HEK293 (cell line): ENCODE data around the gene PTK7.
A peak's percentile ranks its signal among the peaks of the same experiment; 100 is the strongest.

ENCODE experiments used
- CTCF ChIA-PET: fragments of 350-600 bp; formaldehyde crosslinking; extraction: SDS; loops from one replicate; lab custom pipeline; 2021; ENCODE audit warnings: antibody characterized with exemption; lab: Yijun Ruan, JAX
- POLR2A ChIA-PET: fragments of 300-600 bp; formaldehyde crosslinking; extraction: SDS; loops from one replicate; lab custom pipeline; 2020; ENCODE audit warnings: antibody characterized with exemption, inconsistent platforms; lab: Yijun Ruan, JAX
- H3K27ac ChIP-seq: fragments of 200-500 bp; sonication (Bioruptor generic); 2 replicates; pipeline ENCODE4 v1.5.1; 2014; ENCODE audit warnings: low read depth, low read length, control low read depth, inconsistent platforms; ENCODE audit errors: extremely low read depth
- H3K36me3 ChIP-seq, 2 experiments: fragments of 200-500 bp in 1 of 2; sonication (Bioruptor generic) in 1 of 2; 1 replicate in 1 of 2; 2 replicates in 1 of 2; pipeline ENCODE4 v1.5.1; 2014 to 2017; ENCODE audit warnings: inconsistent platforms in 2 of 2, low read length in 2 of 2; ENCODE audit not compliant: control insufficient read depth in 2 of 2, insufficient read depth in 1 of 2
- H3K4me1 ChIP-seq: fragments of 200-500 bp; sonication (Bioruptor generic); 2 replicates; pipeline ENCODE4 v1.5.1; 2014; ENCODE audit warnings: mild to moderate bottlenecking, low read length, inconsistent platforms; ENCODE audit not compliant: control insufficient read depth, insufficient read depth
- H3K4me3 ChIP-seq: 2 replicates; pipeline ENCODE4 v1.5.1; 2011; ENCODE audit warnings: low read depth, mild to moderate bottlenecking, control low read depth, low read length, moderate library complexity
- H3K9me3 ChIP-seq: fragments of 200-500 bp; sonication (Bioruptor generic); 2 replicates; pipeline ENCODE4 v1.5.1; 2014; ENCODE audit warnings: low read depth, low read length, inconsistent platforms; ENCODE audit not compliant: control insufficient read depth, insufficient read depth
- GLIS1 ChIP-seq: fragments of 450-650 bp; formaldehyde crosslinking; IDR thresholded peaks from 2 replicates; pipeline ENCODE4 v1.5.1; 2016; ENCODE audit warnings: missing biosample characterization, missing genetic modification characterization
- RBAK ChIP-seq: fragments of 450-650 bp; formaldehyde crosslinking; IDR thresholded peaks from 2 replicates; pipeline ENCODE4 v1.5.1; 2016; ENCODE audit warnings: missing biosample characterization, missing genetic modification characterization
- ZBTB17 ChIP-seq: fragments of 450-650 bp; formaldehyde crosslinking; IDR thresholded peaks from 2 replicates; pipeline ENCODE4 v1.5.1; 2016; ENCODE audit warnings: missing biosample characterization, missing genetic modification characterization
- ZBTB20 ChIP-seq: fragments of 450-650 bp; formaldehyde crosslinking; IDR thresholded peaks from 2 replicates; pipeline ENCODE4 v1.5.1; 2016; ENCODE audit warnings: missing biosample characterization, missing genetic modification characterization
- ZBTB48 ChIP-seq: fragments of 450-650 bp; formaldehyde crosslinking; IDR thresholded peaks from 2 replicates; pipeline ENCODE4 v1.5.1; 2016; ENCODE audit warnings: missing biosample characterization, missing genetic modification characterization
- ZFP69B ChIP-seq: fragments of 450-650 bp; formaldehyde crosslinking; IDR thresholded peaks from 2 replicates; pipeline ENCODE4 v1.5.1; 2016; ENCODE audit warnings: missing biosample characterization, missing genetic modification characterization
- ZIC2 ChIP-seq: fragments of 450-650 bp; formaldehyde crosslinking; IDR thresholded peaks from 2 replicates; pipeline ENCODE4 v1.5.1; 2016; ENCODE audit warnings: missing biosample characterization, missing genetic modification characterization
- ZNF175 ChIP-seq: fragments of 450-650 bp; formaldehyde crosslinking; IDR thresholded peaks from 2 replicates; pipeline ENCODE4 v1.5.1; 2016; ENCODE audit warnings: missing biosample characterization, missing genetic modification characterization
- ZNF2 ChIP-seq: fragments of 450-650 bp; formaldehyde crosslinking; IDR thresholded peaks from 2 replicates; pipeline ENCODE4 v1.5.1; 2016; ENCODE audit warnings: missing biosample characterization, missing genetic modification characterization
- ZNF221 ChIP-seq: fragments of 450-650 bp; formaldehyde crosslinking; IDR thresholded peaks from 2 replicates; pipeline ENCODE4 v1.5.1; 2017; ENCODE audit warnings: missing biosample characterization, missing genetic modification characterization, borderline replicate concordance
- ZNF223 ChIP-seq: fragments of 450-650 bp; formaldehyde crosslinking; IDR thresholded peaks from 2 replicates; pipeline ENCODE4 v1.5.1; 2016; ENCODE audit warnings: missing biosample characterization, missing genetic modification characterization
- ZNF239 ChIP-seq: fragments of 450-650 bp; formaldehyde crosslinking; IDR thresholded peaks from 2 replicates; pipeline ENCODE4 v1.5.1; 2016; ENCODE audit warnings: missing biosample characterization, missing genetic modification characterization
- ZNF350 ChIP-seq: fragments of 450-650 bp; formaldehyde crosslinking; IDR thresholded peaks from 2 replicates; pipeline ENCODE4 v1.5.0; 2017; ENCODE audit warnings: missing biosample characterization, mild to moderate bottlenecking, missing genetic modification characterization
- ZNF391 ChIP-seq: fragments of 450-650 bp; formaldehyde crosslinking; IDR thresholded peaks from 2 replicates; pipeline ENCODE4 v1.5.1; 2016; ENCODE audit warnings: low read depth, missing biosample characterization, missing genetic modification characterization, borderline replicate concordance
- ZNF473 ChIP-seq: fragments of 450-650 bp; formaldehyde crosslinking; IDR thresholded peaks from 2 replicates; pipeline ENCODE4 v1.5.1; 2017; ENCODE audit warnings: missing biosample characterization, missing genetic modification characterization
- ZNF48 ChIP-seq: fragments of 450-650 bp; formaldehyde crosslinking; IDR thresholded peaks from 2 replicates; pipeline ENCODE4 v1.5.1; 2016; ENCODE audit warnings: missing biosample characterization, missing genetic modification characterization
- ZNF610 ChIP-seq: fragments of 450-650 bp; formaldehyde crosslinking; IDR thresholded peaks from 2 replicates; pipeline ENCODE4 v1.5.1; 2016; ENCODE audit warnings: missing biosample characterization, missing genetic modification characterization, borderline replicate concordance
- ZNF768 ChIP-seq: fragments of 450-650 bp; formaldehyde crosslinking; IDR thresholded peaks from 2 replicates; pipeline ENCODE4 v1.5.1; 2018; ENCODE audit warnings: missing biosample characterization, mild to moderate bottlenecking, missing genetic modification characterization
- ZNF777 ChIP-seq: fragments of 450-650 bp; formaldehyde crosslinking; IDR thresholded peaks from 2 replicates; pipeline ENCODE4 v1.5.1; 2017; ENCODE audit warnings: missing biosample characterization, missing genetic modification characterization, borderline replicate concordance
- TF ChIP-seq, protein P1 (sequence below): fragments of 450-650 bp; formaldehyde crosslinking; IDR thresholded peaks from 2 replicates; pipeline ENCODE4 v1.5.1; 2017; ENCODE audit warnings: missing biosample characterization, missing genetic modification characterization
- TF ChIP-seq, protein P2 (sequence below): fragments of 450-650 bp; formaldehyde crosslinking; IDR thresholded peaks from 2 replicates; pipeline ENCODE4 v1.5.1; 2016; ENCODE audit warnings: missing biosample characterization, missing genetic modification characterization
- TF ChIP-seq, protein P3 (sequence below): fragments of 450-650 bp; formaldehyde crosslinking; IDR thresholded peaks from 2 replicates; pipeline ENCODE4 v1.5.1; 2017; ENCODE audit warnings: missing biosample characterization, missing genetic modification characterization
- TF ChIP-seq, protein P4 (sequence below): fragments of 450-650 bp; formaldehyde crosslinking; IDR thresholded peaks from 2 replicates; pipeline ENCODE4 v1.5.1; 2017; ENCODE audit warnings: missing biosample characterization, missing genetic modification characterization
- TF ChIP-seq, protein P5 (sequence below): fragments of 450-650 bp; formaldehyde crosslinking; optimal IDR thresholded peaks from 2 replicates; pipeline ENCODE3; 2016; ENCODE audit warnings: missing biosample characterization, mild to moderate bottlenecking, missing genetic modification characterization

Gene PTK7

DNA sequence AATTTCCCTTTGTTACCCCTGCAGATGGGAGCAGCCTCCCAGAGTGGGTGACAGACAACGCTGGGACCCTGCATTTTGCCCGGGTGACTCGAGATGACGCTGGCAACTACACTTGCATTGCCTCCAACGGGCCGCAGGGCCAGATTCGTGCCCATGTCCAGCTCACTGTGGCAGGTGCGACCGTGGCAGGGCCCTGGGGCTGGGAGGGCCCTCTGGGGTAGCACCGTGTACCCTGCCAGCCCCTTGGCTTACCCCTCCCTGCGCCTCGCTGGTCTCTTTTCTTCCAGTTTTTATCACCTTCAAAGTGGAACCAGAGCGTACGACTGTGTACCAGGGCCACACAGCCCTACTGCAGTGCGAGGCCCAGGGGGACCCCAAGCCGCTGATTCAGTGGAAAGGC is 65.5 kb downstream of the PTK7 start (continued):
- TF ChIP-seq, protein P1, sequence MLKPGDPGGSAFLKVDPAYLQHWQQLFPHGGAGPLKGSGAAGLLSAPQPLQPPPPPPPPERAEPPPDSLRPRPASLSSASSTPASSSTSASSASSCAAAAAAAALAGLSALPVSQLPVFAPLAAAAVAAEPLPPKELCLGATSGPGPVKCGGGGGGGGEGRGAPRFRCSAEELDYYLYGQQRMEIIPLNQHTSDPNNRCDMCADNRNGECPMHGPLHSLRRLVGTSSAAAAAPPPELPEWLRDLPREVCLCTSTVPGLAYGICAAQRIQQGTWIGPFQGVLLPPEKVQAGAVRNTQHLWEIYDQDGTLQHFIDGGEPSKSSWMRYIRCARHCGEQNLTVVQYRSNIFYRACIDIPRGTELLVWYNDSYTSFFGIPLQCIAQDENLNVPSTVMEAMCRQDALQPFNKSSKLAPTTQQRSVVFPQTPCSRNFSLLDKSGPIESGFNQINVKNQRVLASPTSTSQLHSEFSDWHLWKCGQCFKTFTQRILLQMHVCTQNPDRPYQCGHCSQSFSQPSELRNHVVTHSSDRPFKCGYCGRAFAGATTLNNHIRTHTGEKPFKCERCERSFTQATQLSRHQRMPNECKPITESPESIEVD (tag by site-specific recombination) = no peak
- TF ChIP-seq, protein P2, sequence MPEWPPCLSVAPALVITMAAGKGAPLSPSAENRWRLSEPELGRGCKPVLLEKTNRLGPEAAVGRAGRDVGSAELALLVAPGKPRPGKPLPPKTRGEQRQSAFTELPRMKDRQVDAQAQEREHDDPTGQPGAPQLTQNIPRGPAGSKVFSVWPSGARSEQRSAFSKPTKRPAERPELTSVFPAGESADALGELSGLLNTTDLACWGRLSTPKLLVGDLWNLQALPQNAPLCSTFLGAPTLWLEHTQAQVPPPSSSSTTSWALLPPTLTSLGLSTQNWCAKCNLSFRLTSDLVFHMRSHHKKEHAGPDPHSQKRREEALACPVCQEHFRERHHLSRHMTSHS (tag by site-specific recombination) = no peak
- TF ChIP-seq ZIC2 (tag by site-specific recombination) = no peak

DNA sequence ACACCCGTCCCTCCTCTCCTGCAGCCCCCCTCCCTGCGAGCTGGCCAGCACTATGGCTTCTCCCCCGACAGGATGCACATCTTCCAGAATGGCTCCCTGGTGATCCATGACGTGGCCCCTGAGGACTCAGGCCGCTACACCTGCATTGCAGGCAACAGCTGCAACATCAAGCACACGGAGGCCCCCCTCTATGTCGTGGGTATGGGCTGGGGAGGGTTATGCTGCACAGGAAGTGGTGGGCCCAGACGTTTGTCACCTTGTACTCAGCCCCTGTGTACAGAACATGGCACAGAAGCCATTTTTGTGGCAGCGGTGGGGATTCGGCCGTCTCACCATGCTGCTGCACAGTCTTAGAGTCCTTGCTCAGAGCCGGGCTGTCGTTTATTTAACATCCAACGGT is 66.0 kb downstream of the PTK7 start:
- H3K36me3 ChIP-seq = peaks cover 0 to 43% of the 10 kb centered on the region in 2 experiments; a peak in 2 of 3 replicates
- H3K4me3 ChIP-seq = no peak overlapping the region
- H3K4me1 ChIP-seq = no peaks in the 10 kb centered on the region
- no peak for TF ChIP-seq ZNF48 (tag by site-specific recombination)
- no peak for TF ChIP-seq ZNF473 (tag by site-specific recombination)
- TF ChIP-seq ZNF223 (tag by site-specific recombination) = no peak
- TF ChIP-seq RBAK (tag by site-specific recombination) = no peak
- no peak for TF ChIP-seq ZNF777 (tag by site-specific recombination)
- TF ChIP-seq, protein P3, sequence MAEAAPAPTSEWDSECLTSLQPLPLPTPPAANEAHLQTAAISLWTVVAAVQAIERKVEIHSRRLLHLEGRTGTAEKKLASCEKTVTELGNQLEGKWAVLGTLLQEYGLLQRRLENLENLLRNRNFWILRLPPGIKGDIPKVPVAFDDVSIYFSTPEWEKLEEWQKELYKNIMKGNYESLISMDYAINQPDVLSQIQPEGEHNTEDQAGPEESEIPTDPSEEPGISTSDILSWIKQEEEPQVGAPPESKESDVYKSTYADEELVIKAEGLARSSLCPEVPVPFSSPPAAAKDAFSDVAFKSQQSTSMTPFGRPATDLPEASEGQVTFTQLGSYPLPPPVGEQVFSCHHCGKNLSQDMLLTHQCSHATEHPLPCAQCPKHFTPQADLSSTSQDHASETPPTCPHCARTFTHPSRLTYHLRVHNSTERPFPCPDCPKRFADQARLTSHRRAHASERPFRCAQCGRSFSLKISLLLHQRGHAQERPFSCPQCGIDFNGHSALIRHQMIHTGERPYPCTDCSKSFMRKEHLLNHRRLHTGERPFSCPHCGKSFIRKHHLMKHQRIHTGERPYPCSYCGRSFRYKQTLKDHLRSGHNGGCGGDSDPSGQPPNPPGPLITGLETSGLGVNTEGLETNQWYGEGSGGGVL = no peak
- TF ChIP-seq ZNF350 (tag by site-specific recombination) = no peak
- TF ChIP-seq ZNF175 (tag by site-specific recombination) = no peak
- TF ChIP-seq ZNF391 (tag by site-specific recombination) = no peak
- CTCF ChIA-PET = interaction anchor here (0.7 to 4.0 kb wide), 10 partner anchors 8 to 218 kb away, joined by 3 to 83 read pairs (median 16); partner anchors contain the start of genes KLC4, MRPL2 and PTK7
- H3K27ac ChIP-seq = no peak overlapping the region
- no peaks in the 10 kb centered on the region for H3K9me3 ChIP-seq
- POLR2A ChIA-PET = interaction anchor here (1.2 to 2.9 kb wide), 3 partner anchors 66 to 128 kb away, joined by 3 to 18 read pairs (median 12); partner anchors contain the start of genes KLC4, KLHDC3, MEA1 and MRPL2

DNA sequence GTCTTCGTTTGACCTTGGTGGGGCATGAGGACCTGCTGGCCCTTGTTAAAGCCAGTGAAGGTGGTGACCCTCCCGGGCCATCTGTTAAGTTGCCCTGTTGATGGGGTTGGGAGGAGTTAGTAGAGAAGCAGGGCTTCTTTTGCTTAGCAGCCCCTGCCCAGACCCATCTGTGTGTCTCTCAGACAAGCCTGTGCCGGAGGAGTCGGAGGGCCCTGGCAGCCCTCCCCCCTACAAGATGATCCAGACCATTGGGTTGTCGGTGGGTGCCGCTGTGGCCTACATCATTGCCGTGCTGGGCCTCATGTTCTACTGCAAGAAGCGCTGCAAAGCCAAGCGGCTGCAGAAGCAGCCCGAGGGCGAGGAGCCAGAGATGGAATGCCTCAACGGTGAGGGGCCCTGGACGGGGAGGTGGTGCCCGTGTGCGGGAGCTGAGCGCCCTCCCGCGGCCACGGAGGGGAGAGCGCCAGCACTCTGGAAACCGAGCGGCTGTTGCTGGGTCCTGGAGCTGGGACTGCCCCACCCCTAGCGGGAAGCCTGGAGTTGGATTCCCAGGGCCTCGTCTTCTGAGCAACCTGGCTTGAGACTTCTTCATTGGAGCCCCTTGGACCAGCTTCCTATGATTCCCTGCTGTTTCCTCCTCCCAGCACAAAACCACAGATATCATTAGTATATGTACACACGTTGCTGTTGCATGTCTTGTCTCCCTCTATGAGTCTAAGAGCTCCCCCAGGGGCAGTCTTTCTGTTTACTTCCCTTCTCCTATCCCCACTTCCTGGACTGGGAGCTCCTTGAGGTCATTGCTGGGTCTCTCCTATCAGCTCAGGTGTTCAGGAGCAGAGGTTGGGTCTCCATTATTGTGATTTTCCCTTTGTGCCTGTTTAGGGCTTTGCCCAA is 67.4 kb downstream of the PTK7 start:
- Histone ChIP-seq H3K9me3 (no peaks in the 10 kb centered on the region), H3K4me1 (no peaks in the 10 kb centered on the region), H3K27ac (no peak overlapping the region), H3K4me3 (no peak overlapping the region), H3K36me3 (peaks cover 0 to 50% of the 10 kb centered on the region in 2 experiments; a peak in 2 of 3 replicates)
- ChIA-PET CTCF (interaction anchor here (0.5 to 4.0 kb wide), 81 partner anchors 9 to 480 kb away, joined by 3 to 83 read pairs (median 4); partner anchors contain the start of genes CUL7, KLC4, KLHDC3 and LRRC73), POLR2A (interaction anchor here (0.6 to 2.9 kb wide), 17 partner anchors 15 to 253 kb away, joined by 3 to 18 read pairs (median 4); partner anchors contain the start of genes CNPY3, CUL7, KLC4 and KLHDC3)
- TF ChIP-seq, protein P4, sequence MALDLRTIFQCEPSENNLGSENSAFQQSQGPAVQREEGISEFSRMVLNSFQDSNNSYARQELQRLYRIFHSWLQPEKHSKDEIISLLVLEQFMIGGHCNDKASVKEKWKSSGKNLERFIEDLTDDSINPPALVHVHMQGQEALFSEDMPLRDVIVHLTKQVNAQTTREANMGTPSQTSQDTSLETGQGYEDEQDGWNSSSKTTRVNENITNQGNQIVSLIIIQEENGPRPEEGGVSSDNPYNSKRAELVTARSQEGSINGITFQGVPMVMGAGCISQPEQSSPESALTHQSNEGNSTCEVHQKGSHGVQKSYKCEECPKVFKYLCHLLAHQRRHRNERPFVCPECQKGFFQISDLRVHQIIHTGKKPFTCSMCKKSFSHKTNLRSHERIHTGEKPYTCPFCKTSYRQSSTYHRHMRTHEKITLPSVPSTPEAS (tag by site-specific recombination) = 0 out of 2 replicates have a peak, but pooled peaks have one; percentile 34
- TF ChIP-seq ZNF610 = peak; percentile 81
- TF ChIP-seq ZNF2 (tag by site-specific recombination) = peak; percentile 93
- no peak for TF ChIP-seq ZNF239 (tag by site-specific recombination)
- peak; percentile 77; the same call in 1 of the 2 replicates for TF ChIP-seq ZBTB48
- peak; percentile 57; the same call in 1 of the 2 replicates for TF ChIP-seq ZFP69B (tag by site-specific recombination)
- no peak for TF ChIP-seq ZNF221
- TF ChIP-seq ZBTB20 (tag by site-specific recombination) = 0 out of 2 replicates have a peak, but pooled peaks have one; percentile 36
- TF ChIP-seq, protein P5, sequence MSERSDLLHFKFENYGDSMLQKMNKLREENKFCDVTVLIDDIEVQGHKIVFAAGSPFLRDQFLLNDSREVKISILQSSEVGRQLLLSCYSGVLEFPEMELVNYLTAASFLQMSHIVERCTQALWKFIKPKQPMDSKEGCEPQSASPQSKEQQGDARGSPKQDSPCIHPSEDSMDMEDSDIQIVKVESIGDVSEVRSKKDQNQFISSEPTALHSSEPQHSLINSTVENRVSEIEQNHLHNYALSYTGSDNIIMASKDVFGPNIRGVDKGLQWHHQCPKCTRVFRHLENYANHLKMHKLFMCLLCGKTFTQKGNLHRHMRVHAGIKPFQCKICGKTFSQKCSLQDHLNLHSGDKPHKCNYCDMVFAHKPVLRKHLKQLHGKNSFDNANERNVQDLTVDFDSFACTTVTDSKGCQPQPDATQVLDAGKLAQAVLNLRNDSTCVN (tag by site-specific recombination) = peak; percentile 28
- no peak for TF ChIP-seq ZNF768 (tag by site-specific recombination)
- TF ChIP-seq GLIS1 = peak; percentile 57; the same call in 1 of the 2 replicates
- peak; percentile 89 for TF ChIP-seq ZBTB17 (tag by site-specific recombination)
